ENCODE measurements around the gene SLCO2B1.

Gene SLCO2B1

DNA sequence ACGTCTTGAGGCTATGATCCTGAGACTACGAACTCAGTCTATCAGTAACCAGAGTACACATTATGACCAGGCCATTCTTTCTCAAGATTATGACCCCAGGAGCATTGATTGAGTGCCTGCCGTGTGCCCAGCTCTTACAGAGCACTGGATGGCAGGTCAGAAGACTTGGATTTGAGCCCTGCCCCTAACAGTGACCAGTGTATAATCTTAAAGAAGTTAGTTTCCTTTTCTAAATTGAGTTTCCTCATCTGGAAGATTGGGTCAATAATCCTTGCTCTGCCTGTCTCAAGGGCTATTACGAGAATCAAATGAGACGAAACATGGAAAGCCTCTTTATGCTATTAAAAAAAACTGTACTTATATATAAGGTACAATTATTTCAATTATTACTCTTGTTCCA, 38.2 kb downstream of the SLCO2B1 start:
- no peak overlapping the region for H3K4me3 ChIP-seq (ENCODE audit: low read depth, low read length)
- no peak for DNase-seq (ENCODE audit: low read depth)

DNA sequence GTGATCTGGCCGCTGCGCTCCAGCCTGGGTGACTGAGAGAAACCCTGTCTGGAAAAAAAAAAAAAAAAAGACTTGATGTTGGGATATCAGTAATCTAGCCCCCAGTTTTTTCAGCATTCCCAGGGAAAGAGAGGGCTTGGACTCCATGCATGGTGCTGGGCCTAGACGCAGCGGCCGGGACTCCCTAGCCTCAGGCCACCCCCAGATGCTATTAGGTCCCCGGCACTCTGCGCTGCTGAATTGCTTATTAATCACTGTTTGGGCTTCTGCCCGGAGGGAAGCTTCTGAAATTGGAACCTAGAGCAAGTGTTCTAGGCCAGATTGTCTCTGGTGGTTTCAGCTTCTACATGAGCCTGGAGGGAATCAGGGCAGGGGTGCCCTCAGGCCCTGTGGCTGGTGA, 39.0 kb downstream of the SLCO2B1 start:
- DNase-seq (ENCODE audit: low read depth), result no peak
- H3K4me3 ChIP-seq (ENCODE audit: low read depth, low read length), result no peak overlapping the region

DNA sequence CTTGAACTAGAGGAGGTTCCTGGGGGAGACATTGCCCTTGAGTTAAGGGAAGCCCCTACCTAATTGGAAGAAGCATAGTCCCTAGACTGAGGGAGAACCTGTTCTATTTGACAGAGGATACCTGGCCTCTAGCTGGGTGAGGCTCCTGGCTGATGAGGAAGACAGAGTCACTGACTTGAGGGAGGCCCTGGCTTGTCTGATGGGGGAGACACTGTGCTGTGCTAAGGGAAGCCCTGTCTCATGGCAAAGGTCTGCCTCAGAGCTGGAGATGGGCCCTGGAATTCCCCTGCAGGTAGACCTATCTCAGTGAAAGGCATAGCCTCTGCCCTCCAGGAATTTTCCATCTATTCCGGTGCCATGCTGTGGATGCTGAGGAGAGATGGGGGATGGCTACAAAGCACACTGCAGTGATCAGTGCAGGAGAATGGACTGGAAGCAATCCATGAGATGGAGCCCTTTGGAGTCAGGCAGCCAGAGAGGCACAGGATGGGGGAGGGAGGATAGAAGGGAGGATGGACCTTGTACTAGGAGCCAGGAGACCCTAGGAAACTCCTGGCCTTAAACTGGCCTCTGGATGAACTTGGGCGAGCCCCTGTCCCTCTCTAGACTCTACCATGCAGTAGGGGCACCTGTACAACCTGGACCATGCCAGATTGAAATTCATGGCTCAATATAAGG, 39.9 kb downstream of the SLCO2B1 start:
- DNase-seq (ENCODE audit: low read depth), result no peak

GRCh38 chr11:75191330-75191717, 40.4 kb downstream of the SLCO2B1 start:
- no peak overlapping the region for H3K4me3 ChIP-seq (ENCODE audit: low read depth, low read length)
- DNase-seq (ENCODE audit: low read depth), result no peak

More for the DNA sequence above, 39.9 kb downstream of the SLCO2B1 start:
- H3K4me3 ChIP-seq (ENCODE audit: low read depth, low read length), result no peak overlapping the region

- no peak for DNase-seq (ENCODE audit: low read depth)
- H3K4me3 ChIP-seq (ENCODE audit: low read depth, low read length), result no peak overlapping the region
Measured at GRCh38 chr11:75193271-75193670, 42.4 kb downstream of the SLCO2B1 start.

GRCh38 chr11:75193711-75194110, 42.8 kb downstream of the SLCO2B1 start:
- no peak overlapping the region for H3K4me3 ChIP-seq (ENCODE audit: low read depth, low read length)
- DNase-seq (ENCODE audit: low read depth), result no peak

DNA sequence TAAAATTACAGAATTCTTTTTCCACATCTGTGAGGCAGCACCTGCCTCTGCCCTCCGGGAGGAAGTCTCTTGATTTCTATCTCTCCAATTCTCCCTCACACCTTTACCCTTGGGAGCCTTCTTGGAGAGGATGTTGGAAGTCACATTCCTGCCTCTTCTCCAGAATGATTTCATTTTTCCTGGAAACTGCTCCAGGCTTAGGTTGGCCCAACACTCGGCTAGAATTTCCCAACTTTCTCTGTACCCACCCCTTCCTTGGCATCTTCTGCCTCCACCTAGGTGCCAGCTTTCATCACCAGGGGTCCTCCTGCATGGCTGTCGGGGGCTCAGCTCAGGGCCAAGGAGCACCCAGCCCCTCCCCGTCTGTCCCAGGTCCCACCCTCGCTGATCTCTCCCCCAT, 43.2 kb downstream of the SLCO2B1 start:
- no peak for DNase-seq (ENCODE audit: low read depth)
- H3K4me3 ChIP-seq (ENCODE audit: low read depth, low read length), result no peak overlapping the region

DNA sequence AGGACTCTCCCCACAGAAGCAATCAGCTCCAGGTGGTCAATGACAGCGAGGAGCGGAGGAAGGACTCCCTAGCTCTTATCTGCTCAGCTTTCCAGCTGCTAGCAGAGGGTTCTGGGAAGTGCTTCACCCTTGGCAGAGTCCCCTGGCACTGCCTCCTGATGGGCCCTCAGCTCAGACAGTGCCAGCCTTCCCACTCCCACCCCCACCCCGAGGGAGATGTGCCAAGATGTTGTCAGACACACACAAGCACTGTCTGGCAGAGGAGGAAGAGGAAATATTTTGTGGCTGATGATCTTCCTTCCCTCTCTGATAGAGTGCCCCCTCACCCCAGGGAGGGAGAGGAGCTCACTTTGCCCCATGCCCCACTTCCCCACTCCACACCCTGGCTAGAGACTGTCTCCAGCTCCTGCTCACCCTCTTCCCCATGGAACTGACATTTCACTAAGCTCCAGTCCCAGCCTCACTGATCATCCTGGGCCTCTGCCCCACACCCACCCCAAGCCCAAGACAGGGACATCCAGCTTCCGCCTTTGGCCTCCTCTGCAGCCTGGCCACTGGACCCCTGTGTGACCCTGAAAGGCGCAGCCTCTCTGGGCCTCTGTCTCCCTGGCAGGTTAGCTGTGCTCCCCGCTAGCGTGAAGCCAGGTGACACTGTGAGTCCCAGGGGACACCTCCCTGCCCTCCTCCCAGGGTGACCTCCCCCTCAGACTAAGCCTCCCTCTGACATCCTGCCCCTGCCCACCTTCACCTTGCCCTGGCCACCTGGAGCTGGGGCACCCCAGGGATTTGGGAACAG, 44.5 kb downstream of the SLCO2B1 start:
- no peak for DNase-seq (ENCODE audit: low read depth)

DNA sequence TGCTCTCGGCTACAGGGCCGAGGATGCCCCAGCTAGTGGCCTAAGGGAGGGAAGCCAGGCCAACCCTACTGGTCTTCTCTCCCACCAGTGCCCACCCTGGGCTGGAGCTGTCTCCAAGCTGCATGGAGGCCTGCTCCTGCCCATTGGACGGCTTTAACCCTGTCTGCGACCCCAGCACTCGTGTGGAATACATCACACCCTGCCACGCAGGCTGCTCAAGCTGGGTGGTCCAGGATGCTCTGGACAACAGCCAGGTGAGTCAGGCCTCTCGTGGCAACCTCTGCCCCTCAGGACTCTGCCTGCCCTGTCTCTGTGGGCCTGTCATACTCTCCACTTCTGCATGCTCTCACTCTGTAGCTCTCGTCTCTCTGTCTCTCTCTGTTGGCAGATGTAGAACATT, 45.5 kb downstream of the SLCO2B1 start:
- DNase-seq (ENCODE audit: low read depth), result no peak
- no peak overlapping the region for H3K4me3 ChIP-seq (ENCODE audit: low read depth, low read length)

More for the DNA sequence above, 44.5 kb downstream of the SLCO2B1 start:
- no peak overlapping the region for H3K4me3 ChIP-seq (ENCODE audit: low read depth, low read length)

DNA sequence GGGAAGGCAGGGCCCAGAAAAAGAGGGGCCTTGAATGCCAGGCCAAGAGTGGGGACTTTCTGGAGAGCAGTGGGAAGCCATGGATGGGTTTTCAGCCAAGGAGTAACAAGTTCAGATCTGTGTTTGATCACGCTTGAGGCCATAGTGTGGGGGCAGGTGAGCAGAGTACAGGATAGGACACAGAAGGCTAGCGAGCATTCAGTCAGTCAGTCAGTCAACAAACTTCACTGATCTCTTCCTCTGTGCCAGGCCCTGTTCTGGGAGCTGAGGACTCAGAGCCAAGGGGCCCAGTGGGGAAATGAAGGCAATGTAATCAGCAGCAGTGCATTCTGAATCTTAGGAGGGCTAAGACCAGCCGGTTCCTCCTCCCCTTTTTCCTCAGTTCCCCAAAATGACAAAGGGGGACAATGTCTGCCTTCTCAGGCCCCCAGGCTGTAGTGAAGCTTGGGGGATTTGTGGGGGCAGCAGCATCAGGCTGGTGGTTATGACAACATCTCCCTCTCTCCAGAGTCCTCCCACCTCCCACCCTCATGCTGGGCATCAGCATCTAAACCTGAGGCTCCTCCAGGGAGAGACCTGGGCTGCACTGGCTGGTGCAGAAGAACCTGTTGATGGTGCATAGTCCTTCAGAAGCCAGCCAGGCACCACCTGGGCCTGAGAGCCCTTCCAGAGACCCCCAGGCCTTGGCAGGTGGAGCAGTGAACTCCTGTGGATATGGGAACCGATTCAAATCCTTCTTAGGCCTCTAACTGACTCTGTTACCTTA, 46.8 kb downstream of the SLCO2B1 start:
- no peak for DNase-seq (ENCODE audit: low read depth)
- H3K4me3 ChIP-seq (ENCODE audit: low read depth, low read length), result no peak overlapping the region

GRCh38 chr11:75198278-75198973, 47.5 kb downstream of the SLCO2B1 start:
- H3K4me3 ChIP-seq (ENCODE audit: low read depth, low read length), result no peak overlapping the region
- DNase-seq (ENCODE audit: low read depth), result no peak

DNA sequence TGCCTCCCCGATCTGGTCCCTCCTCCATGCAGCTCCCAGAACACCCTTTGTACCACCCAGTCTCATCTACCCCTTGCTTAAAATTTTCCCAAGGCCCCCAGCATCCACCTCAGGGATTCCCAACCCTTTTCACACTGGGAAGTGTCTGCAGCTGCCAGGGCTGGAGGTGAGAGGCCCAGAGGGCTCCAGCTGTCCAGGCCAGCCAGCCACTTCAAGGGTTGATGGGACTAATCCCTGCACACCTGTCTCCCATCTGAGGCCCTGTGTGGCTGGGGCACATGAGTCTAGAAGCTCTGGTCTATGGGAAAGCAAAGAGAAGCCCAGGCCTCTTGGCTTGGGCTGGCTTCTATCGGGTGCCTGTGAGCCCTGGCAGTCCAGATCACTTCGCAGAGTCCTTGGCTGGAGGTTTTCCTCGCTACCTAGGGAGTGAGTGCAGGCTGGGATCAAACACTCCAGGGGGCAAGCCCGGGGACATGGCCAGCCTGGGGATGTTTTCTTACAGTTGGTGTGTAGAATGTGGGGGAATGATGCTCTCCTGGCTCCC, 48.6 kb downstream of the SLCO2B1 start:
- H3K4me3 ChIP-seq (ENCODE audit: low read depth, low read length), result no peak overlapping the region
- no peak for DNase-seq (ENCODE audit: low read depth)

GRCh38 chr11:75200051-75200450, 49.1 kb downstream of the SLCO2B1 start:
- no peak overlapping the region for H3K4me3 ChIP-seq (ENCODE audit: low read depth, low read length)
- no peak for DNase-seq (ENCODE audit: low read depth)

GRCh38 chr11:75200531-75200930, 49.6 kb downstream of the SLCO2B1 start:
- H3K4me3 ChIP-seq (ENCODE audit: low read depth, low read length), result no peak overlapping the region
- DNase-seq (ENCODE audit: low read depth), result no peak

- H3K4me3 ChIP-seq (ENCODE audit: low read depth, low read length), result no peak overlapping the region
- DNase-seq (ENCODE audit: low read depth), result no peak
Measured at GRCh38 chr11:75201771-75202170, 50.9 kb downstream of the SLCO2B1 start.

- no peak for DNase-seq (ENCODE audit: low read depth)
- H3K4me3 ChIP-seq (ENCODE audit: low read depth, low read length), result no peak overlapping the region
Measured at GRCh38 chr11:75202195-75202594, 51.3 kb downstream of the SLCO2B1 start.

DNA sequence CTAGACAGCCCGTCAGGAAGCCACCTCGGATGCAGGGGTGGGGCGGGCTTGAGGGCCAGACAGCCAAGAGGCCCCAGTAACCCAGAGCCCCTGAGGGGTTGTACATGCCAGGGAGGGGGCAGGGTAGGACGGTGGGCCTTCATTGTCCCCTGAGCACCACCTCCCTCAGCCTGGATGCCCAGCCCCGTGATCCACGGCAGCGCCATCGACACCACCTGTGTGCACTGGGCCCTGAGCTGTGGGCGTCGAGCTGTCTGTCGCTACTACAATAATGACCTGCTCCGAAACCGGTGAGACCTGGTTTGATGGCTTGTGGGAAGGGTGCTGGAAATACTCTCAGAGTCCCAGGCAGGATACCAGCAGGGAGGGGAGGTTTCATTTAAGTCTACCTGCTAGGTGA, 52.2 kb downstream of the SLCO2B1 start:
- no peak for DNase-seq (ENCODE audit: low read depth)
- H3K4me3 ChIP-seq (ENCODE audit: low read depth, low read length), result no peak overlapping the region

DNA sequence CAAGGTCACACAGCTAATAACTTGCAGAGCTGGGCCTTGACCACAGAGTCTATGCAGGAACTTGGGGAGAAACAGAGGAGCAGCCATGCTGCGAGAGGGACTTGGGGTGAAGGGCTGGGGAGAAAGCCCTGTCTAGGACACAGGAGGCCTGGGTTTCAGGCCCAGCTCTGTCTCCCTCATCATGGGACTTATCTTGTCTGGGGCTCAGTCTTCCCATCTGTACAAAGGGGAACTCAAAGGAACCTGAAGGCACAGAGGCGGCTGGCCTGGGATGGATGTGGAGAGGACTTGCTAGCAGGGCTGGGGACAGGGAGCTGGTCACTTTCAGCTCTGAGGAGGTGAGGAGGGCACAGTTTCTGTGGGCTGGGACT, 52.7 kb downstream of the SLCO2B1 start:
- H3K4me3 ChIP-seq (ENCODE audit: low read depth, low read length), result no peak overlapping the region
- no peak for DNase-seq (ENCODE audit: low read depth)

DNA sequence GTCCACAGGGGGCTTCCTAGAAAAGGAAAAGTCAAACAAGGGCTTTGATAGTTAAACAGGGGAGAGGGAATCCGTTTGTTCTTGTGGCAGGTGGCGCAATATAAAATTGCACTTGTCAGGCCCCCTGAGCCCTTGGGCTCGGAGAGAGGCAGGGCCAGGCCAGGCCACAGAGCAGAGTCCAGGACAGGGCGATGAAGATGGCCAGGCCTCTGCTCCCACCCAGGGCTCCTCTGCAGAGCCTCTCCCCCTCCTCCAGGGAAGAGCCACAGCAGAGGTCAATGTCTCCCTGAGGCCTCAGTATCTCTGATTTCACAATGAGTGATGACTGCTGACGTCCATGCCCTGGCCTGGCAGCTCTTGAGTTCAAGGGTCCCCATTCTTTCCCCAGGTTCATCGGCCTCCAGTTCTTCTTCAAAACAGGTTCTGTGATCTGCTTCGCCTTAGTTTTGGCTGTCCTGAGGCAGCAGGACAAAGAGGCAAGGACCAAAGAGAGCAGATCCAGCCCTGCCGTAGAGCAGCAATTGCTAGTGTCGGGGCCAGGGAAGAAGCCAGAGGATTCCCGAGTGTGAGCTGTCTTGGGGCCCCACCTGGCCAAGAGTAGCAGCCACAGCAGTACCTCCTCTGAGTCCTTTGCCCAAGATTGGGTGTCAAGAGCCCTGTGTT, 53.2 kb downstream of the SLCO2B1 start:
- no peak overlapping the region for H3K4me3 ChIP-seq (ENCODE audit: low read depth, low read length)
- DNase-seq (ENCODE audit: low read depth), result no peak

Measured in skeletal muscle cell (primary cell).